Measurements from ENCODE around the gene TCEA3.

DNA sequence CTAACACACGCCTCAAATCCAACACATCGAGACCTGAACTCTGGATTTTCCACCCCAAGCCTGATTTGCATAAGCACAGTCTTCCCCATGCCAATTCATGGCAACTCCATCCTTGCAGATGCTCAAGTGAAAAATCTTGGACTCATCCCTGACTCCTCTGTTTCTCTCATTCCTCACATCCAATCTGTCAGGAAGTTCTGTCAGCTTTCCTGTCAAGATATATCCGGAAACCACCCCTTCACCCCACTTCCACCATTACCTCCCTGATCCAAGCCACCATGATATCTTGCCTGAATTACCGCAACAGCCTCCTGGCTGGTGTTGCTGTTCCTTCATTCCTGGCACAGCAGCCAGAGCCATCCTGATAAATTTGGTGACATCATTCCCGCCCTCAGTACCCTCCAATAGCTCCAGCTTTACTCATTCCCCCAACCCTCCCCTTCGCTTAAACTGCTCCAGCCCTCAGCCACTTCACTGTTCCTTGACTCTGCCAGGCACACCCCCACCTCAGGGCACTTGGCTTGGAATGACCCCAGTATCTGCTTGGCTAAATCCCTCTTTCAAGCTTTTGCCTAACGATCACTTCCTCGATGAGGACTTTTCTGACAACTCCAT, 17.4 kb downstream of the TCEA3 start:
- no peak for TF ChIP-seq CTBP1 (IDR thresholded peaks at IDR 0.05; ENCODE audit: borderline replicate concordance)
- TF ChIP-seq ELF4 (IDR thresholded peaks at IDR 0.05), result no peak
- no peak for TF ChIP-seq FOXM1 (IDR thresholded peaks at IDR 0.05; ENCODE audit: borderline replicate concordance)
- TF ChIP-seq FOXK2 (IDR thresholded peaks at IDR 0.05), result no peak
- TF ChIP-seq NFRKB (IDR thresholded peaks at IDR 0.05), result no peak
- TF ChIP-seq FOXA1 (IDR thresholded peaks at IDR 0.05), result no peak
- no peak for TF ChIP-seq SP1 (IDR thresholded peaks at IDR 0.05)
